ENCODE measurements around the gene ESRRA.

The ESRRA gene

DNA sequence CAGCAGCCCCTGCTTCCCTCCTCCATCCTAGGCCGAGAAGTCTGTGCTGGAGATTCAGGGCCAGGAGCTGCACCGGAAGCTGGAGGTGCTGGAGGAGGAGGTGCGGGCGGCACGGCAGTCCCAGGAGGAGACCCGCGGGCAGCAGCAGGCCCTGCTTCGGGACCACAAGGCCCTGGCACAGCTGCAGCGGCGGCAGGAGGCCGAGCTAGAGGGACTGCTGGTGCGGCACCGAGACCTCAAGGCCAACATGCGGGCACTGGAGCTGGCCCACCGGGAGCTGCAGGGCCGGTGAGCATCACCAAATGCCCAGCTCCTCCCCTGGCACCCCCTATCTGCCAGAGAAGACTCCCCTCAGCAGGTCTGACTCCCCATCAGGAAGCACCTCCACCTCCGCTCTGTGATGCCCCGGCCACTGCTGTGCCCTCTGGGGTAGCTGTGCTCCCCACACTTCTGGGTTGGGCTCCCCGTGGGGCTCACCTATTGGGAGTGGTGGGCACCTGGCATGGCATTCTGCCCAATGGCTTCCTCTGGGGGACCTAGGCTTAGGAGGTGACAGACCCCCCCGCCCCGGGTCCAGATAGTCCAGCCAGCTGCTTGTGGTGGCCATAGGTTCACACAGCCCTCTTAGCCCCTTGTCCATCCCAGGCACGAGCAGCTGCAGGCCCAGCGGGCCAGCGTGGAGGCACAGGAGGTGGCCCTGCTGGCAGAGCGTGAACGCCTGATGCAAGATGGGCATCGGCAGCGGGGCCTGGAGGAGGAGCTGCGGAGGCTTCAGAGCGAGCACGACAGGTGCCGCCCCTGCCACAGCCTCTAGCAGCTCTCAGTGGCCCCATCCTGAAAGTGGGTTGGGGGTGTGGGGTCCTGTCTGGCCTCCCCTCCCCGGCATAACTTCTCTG is 47.0 kb downstream of the ESRRA start:
- no peak overlapping the region for H3K9ac ChIP-seq (ENCODE audit: insufficient read length)
- DNase-seq (ENCODE audit: low read depth, low spot score): no peak
- no peak for TF ChIP-seq POLR2AphosphoS5 (IDR thresholded peaks at IDR 0.05; ENCODE audit: borderline replicate concordance, low read depth, low read length)
- no peak for TF ChIP-seq EZH2 (IDR thresholded peaks at IDR 0.05)
- no peak for TF ChIP-seq FOXP2 (optimal IDR thresholded peaks at IDR 0.05; ENCODE audit: control extremely low read depth, extremely low read length, insufficient read depth)

DNA sequence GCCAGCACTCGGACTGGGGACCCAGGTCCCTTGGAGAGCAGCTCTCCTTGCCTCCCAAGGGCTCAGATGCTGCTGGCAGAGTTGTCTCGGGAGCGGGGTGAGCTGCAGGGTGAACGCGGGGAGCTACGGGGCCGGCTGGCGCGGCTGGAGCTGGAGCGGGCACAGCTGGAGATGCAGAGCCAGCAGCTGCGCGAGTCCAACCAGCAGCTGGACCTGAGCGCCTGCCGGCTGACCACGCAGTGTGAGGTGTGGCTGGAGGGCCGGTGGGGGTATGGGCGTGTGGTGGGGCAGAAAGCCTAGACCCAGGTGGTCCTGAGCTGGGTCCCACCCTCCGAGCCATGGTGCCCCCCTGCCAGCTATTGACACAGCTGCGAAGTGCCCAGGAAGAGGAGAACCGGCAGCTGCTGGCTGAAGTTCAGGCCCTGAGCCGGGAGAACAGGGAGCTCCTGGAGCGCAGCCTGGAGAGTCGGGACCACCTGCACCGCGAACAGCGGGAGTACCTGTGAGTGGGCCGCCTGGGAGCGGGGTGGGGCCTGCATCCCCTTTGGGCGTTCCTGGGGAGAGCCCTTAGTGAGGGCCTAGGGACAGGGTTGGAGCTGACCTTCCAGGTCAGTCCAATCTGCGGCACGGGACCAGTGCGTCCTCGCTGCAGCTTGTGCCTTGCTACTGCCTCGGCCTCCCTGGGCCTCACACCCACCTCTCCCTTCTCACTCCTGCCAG is 47.8 kb downstream of the ESRRA start:
- H3K9ac ChIP-seq (ENCODE audit: insufficient read length): no peak overlapping the region
- TF ChIP-seq EZH2 (IDR thresholded peaks at IDR 0.05) (no peak), POLR2AphosphoS5 (IDR thresholded peaks at IDR 0.05; ENCODE audit: borderline replicate concordance, low read depth, low read length) (no peak), FOXP2 (optimal IDR thresholded peaks at IDR 0.05; ENCODE audit: control extremely low read depth, extremely low read length, insufficient read depth) (no peak)
- no peak overlapping the region for H3K4me3 ChIP-seq
- no peaks in the 10 kb centered on the region for H3K9me3 ChIP-seq (ENCODE audit: low read depth, low read length)
- H3K36me3 ChIP-seq (ENCODE audit: insufficient read depth, low read length): no peaks in the 10 kb centered on the region
- H3K27ac ChIP-seq: no peak overlapping the region
- no peak for DNase-seq (ENCODE audit: low read depth, low spot score)

More for the DNA sequence above, 47.0 kb downstream of the ESRRA start:
- no peak overlapping the region for H3K4me3 ChIP-seq
- no peak overlapping the region for H3K27ac ChIP-seq
- H3K36me3 ChIP-seq (ENCODE audit: insufficient read depth, low read length): no peaks in the 10 kb centered on the region
- H3K9me3 ChIP-seq (ENCODE audit: low read depth, low read length): no peaks in the 10 kb centered on the region

DNA sequence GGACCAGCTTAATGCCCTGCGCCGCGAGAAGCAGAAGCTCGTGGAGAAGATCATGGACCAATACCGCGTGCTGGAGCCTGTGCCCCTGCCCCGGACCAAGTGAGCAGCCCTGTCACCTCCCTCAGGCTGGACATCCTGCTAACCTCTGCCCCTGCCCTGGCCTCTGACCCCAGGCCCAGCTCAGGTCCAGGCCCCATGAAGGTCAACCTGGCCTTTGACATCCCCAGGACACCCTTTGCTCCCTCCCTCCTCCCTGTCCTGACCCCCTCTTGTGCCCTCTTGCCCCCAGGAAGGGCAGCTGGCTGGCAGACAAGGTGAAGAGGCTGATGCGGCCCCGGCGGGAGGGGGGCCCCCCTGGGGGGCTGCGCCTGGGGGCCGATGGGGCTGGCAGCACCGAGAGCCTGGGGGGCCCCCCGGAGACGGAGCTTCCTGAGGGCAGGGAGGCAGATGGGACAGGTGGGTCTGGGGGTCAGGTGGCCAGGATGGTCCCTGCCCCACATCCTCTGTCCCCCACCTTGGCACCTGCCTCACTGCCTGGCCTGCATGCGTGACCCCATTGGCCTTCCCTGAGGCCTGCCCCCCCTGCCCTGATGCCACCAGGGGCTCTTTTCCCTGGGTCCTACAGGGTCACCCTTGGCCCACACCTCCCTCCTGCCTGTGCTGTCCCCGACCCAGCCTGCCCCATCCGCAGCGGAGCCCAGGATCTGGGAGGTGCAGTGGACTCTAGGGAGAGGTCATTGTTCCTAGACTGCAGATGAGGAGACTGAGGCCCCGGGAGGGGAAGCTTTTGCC is 48.6 kb downstream of the ESRRA start:
- TF ChIP-seq FOXP2 (optimal IDR thresholded peaks at IDR 0.05; ENCODE audit: control extremely low read depth, extremely low read length, insufficient read depth) (no peak), EZH2 (IDR thresholded peaks at IDR 0.05) (no peak)
- Histone ChIP-seq H3K9me3 (ENCODE audit: low read depth, low read length) (no peaks in the 10 kb centered on the region), H3K27ac (no peak overlapping the region), H3K36me3 (ENCODE audit: insufficient read depth, low read length) (no peaks in the 10 kb centered on the region), H3K4me3 (no peak overlapping the region), H3K9ac (ENCODE audit: insufficient read length) (no peak overlapping the region)
- no peak for DNase-seq (ENCODE audit: low read depth, low spot score)

GRCh38 chr11:64355078-64355940 is 50.0 kb downstream of the ESRRA start:
- Histone ChIP-seq H3K9me3 (ENCODE audit: low read depth, low read length) (no peaks in the 10 kb centered on the region), H3K9ac (ENCODE audit: insufficient read length) (peak overlapping the region; percentile 63), H3K36me3 (ENCODE audit: insufficient read depth, low read length) (no peaks in the 10 kb centered on the region), H3K27ac (peak overlapping the region; percentile 54; the same call in 1 of the 2 replicates), H3K4me3 (peak overlapping the region; percentile 50; the same call in 1 of the 2 replicates)
- no peak for DNase-seq (ENCODE audit: low read depth, low spot score)
- no peak for TF ChIP-seq POLR2AphosphoS5 (IDR thresholded peaks at IDR 0.05; ENCODE audit: borderline replicate concordance, low read depth, low read length)
- TF ChIP-seq EZH2 (IDR thresholded peaks at IDR 0.05): no peak

DNA sequence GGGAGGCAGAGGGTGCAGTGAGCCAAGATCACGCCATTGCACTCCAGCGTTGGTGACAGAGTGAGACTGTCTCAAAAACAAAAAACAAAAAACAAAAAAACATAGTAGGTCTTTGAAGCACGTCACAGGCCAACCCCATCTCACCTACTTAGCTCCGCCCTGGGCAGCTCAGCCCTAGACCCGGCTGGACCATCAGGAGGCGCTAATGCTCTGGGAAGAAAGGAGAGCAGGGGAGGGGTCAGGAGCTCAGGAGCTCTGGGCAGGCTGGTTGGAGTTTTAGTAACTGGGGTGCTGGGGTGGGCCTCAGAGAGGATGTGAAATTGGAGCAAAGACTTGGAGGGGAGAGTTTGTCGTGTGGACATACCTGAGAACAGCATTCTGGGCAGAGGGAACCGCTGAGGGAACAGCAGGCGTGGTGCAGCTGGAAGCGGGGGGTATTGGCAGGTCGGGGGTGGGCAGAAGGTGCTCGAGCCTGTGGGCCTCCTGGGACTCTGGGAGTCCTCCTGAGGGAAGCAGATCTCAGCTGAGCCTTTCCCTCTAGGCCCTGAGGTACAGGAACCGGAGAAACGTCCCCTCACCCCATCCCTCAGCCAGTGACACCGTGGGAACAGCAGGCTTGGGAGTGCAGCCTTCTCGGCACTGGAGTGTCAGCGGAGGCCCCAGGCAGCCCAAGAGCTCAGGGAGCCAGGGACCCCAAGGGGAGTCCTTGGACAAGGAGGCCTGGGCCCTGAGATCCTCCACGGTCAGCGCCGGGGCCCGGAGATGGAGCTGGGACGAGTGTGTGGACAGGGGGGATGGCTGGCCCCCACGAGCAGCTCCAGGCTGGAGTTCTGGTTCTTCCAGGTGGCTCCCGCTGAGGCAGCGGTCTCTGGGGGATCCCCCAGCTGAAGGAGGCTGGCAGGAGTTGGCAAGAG is 51.4 kb downstream of the ESRRA start:
- Histone ChIP-seq H3K9me3 (ENCODE audit: low read depth, low read length) (no peaks in the 10 kb centered on the region), H3K27ac (no peak overlapping the region), H3K36me3 (ENCODE audit: insufficient read depth, low read length) (no peaks in the 10 kb centered on the region; the same call in 1 of the 2 replicates), H3K4me3 (no peak overlapping the region), H3K9ac (ENCODE audit: insufficient read length) (no peak overlapping the region)
- no peak for DNase-seq (ENCODE audit: low read depth, low spot score)
- no peak for TF ChIP-seq EZH2 (IDR thresholded peaks at IDR 0.05)
- no peak for TF ChIP-seq POLR2AphosphoS5 (IDR thresholded peaks at IDR 0.05; ENCODE audit: borderline replicate concordance, low read depth, low read length)
- TF ChIP-seq FOXP2 (optimal IDR thresholded peaks at IDR 0.05; ENCODE audit: control extremely low read depth, extremely low read length, insufficient read depth): no peak

GRCh38 chr11:64357446-64357845 is 52.1 kb downstream of the ESRRA start:
- Histone ChIP-seq H3K27ac (no peak overlapping the region), H3K9ac (ENCODE audit: insufficient read length) (no peak overlapping the region), H3K9me3 (ENCODE audit: low read depth, low read length) (no peaks in the 10 kb centered on the region), H3K36me3 (ENCODE audit: insufficient read depth, low read length) (no peaks in the 10 kb centered on the region; the same call in 1 of the 2 replicates), H3K4me3 (no peak overlapping the region)
- TF ChIP-seq POLR2AphosphoS5 (IDR thresholded peaks at IDR 0.05; ENCODE audit: borderline replicate concordance, low read depth, low read length) (no peak), FOXP2 (optimal IDR thresholded peaks at IDR 0.05; ENCODE audit: control extremely low read depth, extremely low read length, insufficient read depth) (no peak), EZH2 (IDR thresholded peaks at IDR 0.05) (no peak)
- DNase-seq (ENCODE audit: low read depth, low spot score): no peak
